Retina (tissue), 1 donor: ENCODE measurements around the gene SMAD2.
A peak's percentile ranks its signal among the peaks of the same experiment; 100 is the strongest.
"Not testable (repeated sequence)": the region's sequence is repeated elsewhere in the genome, so short reads cannot be mapped to it uniquely, and the experiment has no call there.

ENCODE experiments used
- DNase-seq: peaks from one replicate; pipeline ENCODE4 v3.0.0-alpha.2; 2016

Gene SMAD2

DNA sequence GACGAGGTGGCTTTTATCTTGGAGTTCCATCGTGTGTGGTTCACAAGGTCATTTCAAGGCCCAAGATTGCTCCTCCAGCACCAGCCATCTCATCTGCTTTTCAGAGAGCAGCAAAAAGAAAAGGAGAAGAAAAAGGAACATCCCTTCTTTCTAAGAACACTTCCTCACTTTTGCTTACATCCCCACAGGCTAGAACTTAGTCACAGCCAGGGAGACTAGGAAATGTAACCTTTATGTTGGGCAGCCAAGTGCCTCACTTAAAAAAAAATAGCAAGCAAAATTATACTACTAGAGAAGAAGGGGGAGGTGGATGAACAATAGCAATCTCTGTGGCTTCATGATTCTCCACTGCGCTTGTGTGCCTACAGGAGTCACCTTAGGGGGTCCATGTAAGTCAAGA lies 141.8 kb downstream of the SMAD2 start:
- no peak for DNase-seq

DNA sequence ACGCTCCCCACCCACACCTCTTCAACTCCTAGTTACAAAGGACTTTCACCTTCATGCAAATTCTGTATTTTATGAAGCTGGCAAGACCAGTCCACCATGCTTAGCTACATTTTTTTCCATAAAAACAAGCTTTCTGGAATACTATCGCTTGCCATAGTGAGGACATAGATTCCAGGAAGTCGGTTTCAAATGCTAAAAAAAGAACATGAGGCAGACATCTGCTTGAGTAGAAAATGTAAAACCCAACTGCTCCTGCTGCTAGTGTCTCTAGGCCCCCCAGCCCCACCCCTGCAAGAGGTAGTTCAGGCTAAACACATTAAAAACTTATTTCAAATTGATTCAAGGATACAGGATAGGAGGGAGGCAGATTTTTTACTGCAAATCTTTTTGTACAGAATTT lies 148.9 kb downstream of the SMAD2 start:
- no peak for DNase-seq

DNA sequence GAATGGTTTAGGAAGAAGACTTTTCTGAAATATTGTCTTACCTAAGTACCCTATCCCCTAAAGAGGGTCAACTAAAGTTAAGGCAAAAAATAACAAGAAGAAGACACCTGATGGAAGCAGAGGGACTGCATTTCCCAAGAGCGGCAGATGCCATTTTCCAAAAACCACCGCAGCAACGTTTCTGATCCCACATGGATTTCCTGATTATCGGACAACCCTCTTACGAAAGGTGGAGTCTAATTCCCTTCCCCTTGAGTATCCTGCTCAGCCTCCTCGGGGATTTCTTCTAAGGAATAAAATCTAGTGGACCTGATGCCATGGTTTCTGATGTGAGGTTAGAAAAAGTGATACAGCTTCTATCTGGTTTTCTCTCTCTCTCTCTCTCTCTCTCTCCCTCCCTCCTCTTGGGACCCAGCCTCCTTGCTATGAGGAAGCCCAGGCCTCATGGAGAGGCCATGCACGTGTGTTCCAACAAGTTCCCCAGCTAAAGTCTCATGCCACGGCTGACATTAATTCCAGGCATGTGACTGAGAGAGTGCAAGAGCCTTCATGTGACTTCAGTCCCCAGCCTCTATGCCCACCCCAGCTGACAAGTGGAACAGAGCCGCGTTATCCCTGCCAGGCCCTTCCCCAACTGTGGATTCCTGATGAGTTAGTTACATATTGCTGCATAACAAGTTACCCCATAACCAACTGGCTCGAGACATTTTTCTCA lies 150.3 kb downstream of the SMAD2 start:
- no peak for DNase-seq

DNA sequence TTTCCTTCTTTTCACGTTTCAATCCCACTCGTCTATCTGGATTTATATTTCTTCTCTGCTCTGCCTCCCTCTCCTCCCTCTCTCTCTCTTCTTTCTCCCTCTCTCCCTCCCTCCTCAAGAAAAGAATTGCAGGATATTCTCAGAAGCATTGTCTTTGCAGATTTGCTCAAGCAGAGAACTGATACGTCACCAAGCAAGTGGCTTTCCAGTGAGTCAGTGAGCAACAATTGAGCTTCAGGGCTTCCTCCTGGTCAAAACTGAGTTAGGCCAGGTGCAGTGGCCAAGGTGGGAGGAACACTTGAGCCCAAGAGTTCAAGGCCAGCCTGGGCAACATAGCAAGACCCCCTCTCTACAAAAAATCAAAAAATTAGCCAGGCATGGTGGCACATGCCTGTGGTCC lies 151.1 kb downstream of the SMAD2 start:
- no peak for DNase-seq

DNA sequence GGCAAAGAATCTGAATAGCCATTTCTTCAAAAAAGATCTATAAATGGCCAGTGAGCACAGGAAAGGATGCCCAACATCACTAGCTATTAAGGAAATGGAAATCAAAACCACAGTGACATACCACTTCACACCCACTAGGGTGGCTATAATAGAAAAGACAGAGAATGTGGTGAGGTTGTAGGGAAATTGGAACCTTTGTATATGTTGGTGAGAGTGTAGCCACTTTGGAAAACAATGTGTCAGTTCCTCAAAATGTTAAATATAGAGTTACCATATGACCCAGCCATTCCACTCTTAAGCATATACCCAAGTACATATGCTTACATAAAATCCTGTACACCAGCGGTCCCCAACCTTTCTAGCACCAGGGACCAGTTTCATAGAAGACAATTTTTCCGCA lies 152.8 kb downstream of the SMAD2 start:
- no peak for DNase-seq

DNA sequence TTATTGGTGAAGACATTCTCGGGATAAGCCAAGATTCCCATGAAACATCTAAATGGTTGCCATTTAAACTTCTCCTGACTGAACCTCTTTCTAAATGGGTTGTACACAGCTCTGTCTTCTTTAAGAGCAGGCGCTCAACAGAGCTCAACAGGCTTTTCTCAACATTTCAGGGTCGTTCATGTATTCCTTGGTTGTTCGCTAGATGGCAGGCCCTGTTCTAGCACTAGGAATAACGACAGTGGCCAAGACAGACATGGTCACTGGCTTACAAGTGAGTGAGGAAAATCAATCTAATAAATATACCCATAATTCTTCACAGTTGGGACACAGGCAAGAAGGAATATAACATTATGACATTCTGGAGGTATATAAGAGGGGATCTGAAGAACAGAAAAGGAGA lies 154.5 kb downstream of the SMAD2 start:
- no peak for DNase-seq

DNA sequence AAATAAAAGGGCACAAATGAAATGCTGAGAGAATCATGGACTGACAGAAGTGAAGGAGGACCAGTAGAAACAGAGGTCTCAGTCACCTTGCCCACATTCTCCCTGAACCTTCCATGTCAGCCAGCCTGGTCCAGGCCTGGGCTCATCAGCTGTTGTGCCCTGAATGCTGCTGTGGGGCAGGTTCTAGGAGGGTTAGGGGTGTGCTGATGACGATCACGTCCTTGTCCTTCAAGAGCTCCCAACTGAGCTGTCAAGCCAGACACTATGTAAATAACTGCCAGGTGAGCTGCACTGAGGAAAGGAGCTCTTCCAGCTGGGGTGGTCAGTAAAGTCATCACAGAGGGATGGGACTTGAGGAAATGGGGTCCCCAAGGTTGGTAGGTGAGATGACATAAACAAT lies 156.5 kb downstream of the SMAD2 start:
- no peak for DNase-seq

DNA sequence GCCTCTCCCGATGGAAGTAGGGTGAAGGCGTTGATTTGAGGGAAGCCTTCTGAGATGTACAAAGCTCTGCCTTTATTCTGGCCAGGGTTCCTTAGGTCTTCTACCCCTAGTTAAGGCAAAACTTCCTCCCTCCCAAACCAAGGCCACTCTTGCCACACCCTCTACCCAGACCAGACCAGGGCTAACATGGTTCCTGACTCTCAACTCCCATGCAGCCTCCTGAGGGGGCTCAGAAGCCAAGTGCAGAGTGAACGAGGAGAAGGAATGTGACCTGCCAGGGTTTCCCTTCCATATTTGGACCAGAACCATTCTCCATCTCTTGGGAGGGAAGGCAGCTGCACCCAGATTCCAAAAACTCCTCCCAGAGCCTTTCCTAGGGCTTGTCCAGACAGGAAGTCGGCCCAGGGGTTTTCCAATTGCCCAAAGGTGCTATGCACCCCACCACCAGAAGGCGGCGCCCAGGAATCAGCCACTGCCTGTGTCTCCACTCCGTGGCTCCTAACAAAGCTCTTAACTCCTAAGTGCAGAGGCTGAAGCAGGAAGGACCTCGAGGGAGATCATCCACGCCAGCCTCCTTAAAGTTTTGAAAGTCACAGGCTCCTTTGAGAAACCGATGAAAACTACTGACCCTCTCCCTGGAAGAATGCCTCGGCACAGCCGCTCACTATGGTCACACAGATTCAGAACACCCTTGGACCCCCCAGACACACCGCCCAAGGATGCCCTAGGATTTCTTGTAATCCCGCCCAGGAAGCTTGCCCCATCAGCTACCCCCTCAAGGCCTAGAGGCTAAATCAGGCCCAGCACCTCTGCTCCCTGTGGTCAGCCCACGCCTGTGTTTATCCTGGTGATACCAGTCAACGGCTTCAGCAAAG lies 157.8 kb downstream of the SMAD2 start:
- DNase-seq = peak; percentile 32

DNA sequence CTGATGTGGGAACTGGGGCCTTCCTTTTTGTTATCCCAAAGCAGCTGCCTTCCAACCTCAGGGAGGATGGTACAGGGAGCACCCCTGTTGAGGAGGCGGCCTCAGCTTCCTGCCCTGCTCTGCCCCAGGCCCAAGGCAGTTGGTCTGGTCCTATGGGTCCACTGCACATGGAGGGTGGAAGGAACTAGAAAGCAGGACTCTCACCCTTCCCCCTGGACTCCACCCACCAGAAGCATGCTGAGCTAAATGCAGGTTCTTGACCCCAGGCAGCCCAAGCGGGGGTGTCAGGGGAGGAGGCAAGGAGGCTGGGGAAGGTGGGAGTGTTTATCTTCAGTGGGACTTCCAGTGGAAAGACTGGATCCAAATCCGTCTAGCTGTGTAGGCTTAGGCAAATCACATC lies 158.5 kb downstream of the SMAD2 start:
- DNase-seq = no peak

DNA sequence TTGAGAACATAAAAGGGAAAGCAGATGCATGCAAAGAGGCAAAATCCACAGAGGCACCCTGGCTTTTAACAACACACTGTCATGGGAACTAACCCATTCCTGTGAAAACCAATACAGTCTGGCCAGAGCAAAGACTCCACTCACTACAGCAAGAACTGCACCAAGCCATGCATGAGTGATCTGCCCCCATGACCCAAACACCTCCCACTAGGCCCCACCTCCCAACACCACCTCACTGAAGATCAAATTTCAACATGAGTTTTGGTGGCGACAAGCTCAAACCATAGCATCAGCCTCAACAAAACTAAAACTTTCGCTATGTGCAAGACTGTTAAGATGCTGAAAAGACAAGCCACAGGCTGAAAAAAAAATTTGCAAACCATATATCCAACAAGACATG lies 162.8 kb downstream of the SMAD2 start:
- no peak for DNase-seq

DNA sequence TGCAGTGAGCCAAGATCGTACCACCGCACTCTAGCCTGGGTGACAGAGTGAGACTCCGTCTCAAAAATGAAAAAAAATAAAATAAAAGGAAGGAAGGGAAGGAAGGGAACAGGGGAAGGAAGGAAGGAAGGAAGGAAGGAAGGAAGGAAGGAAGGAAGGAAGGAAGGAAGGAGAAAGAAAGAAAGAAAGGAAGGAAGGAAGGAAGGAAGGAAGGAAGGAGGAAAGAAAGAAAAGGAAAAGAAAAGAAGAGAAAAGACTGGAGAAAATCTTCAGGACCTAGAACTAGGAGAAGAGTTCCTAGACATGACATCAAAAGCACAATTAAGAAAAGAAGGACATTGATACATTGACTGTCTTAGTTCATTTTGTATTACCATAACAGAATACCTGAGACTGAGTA lies 163.3 kb downstream of the SMAD2 start:
- not testable (repeated sequence) for DNase-seq
